Adrenal gland (tissue), 5 donors: ENCODE measurements around the gene PRKACA.

Experiments used
- POLR2A ChIP-seq, 2 donors: fragments of 450-650 bp; IDR thresholded peaks; one replicate each; pipeline ENCODE4 v1.6.1; 2017; ENCODE audit warnings: antibody characterized with exemption in 2 of 2, mild to moderate bottlenecking in 2 of 2, moderate library complexity in 1 of 2
- TF ChIP-seq, protein P1 (sequence below), 6 experiments: fragments of 450-650 bp in 4 of 6; fragments of 200-600 bp in 2 of 6; sonication (generic) in 1 of 6; IDR thresholded peaks; 1 replicate in 5 of 6; 2 replicates in 1 of 6; pipeline versions ENCODE4 v1.5.1 to v1.8.0; 2016 to 2021; ENCODE audit warnings: antibody characterized with exemption in 6 of 6, mild to moderate bottlenecking in 2 of 6, moderate library complexity in 1 of 6
- donor health status: DM: no; HTN: no; CAD: no.

DNA sequence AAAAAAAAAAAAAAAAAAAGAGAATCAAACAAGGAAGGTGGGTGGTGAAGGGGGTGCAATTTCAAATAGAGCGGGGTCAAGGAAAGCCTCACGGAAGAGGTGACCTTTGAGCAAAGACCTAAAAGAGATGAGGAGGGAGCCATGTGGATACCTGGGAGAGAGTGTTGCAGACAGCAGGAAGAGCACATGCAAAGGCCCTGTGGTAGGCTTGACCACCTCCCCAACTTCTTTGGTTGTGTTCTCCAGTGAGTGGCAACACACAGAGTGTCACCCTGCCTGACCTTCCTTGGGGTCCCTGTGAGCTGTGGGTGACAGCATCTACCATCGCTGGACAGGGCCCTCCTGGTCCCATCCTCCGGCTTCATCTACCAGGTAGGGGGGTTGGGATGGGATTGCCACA, 67.0 kb downstream of the PRKACA start:
- TF ChIP-seq, protein P1, sequence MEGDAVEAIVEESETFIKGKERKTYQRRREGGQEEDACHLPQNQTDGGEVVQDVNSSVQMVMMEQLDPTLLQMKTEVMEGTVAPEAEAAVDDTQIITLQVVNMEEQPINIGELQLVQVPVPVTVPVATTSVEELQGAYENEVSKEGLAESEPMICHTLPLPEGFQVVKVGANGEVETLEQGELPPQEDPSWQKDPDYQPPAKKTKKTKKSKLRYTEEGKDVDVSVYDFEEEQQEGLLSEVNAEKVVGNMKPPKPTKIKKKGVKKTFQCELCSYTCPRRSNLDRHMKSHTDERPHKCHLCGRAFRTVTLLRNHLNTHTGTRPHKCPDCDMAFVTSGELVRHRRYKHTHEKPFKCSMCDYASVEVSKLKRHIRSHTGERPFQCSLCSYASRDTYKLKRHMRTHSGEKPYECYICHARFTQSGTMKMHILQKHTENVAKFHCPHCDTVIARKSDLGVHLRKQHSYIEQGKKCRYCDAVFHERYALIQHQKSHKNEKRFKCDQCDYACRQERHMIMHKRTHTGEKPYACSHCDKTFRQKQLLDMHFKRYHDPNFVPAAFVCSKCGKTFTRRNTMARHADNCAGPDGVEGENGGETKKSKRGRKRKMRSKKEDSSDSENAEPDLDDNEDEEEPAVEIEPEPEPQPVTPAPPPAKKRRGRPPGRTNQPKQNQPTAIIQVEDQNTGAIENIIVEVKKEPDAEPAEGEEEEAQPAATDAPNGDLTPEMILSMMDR (IDR thresholded peaks at IDR 0.05) = no peak
- TF ChIP-seq POLR2A (IDR thresholded peaks at IDR 0.05) = no peak
